ENCODE data around the gene ADAMTS14.

DNA sequence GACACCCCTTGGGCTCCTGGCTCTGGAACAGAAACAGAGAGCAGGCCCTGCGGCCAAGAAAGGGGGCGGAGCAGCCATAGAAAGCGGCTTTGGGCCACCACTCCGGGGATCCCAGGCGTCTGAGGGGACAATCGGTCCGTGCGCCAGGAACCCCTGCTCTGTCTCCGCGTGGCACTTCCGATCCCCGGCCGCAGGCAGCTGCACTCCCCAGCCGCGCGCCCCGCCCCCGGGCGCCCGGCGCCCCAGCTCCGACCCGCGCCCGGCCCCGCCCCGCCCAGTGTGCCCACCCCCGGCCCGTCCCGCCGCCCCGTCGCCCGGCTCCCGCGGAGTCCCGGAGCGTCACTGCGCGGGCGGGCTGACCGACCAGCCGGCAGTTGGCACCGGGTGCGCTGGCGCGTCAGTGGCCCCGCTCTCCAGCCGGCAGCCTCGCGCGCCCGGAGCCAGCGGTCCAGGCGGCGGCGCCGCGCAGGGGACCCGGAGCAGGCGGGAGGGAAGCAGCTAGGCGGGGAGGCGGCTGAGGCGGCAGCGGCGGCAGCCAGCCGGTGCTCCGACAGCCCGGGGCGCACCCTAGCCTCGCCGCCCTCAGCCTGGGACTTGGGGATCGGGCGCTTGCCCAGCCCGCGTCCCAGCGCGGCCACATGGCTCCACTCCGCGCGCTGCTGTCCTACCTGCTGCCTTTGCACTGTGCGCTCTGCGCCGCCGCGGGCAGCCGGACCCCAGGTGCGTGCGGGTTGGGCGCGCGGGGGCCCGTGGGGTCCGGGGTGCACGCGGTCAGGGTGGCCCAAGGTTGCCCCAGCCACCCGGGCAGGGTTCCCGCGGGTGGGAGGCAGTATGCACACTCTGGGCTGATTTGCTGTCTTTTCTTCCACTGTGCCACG is at the start of gene ADAMTS14:
- TF ChIP-seq POLR2AphosphoS5 (IDR thresholded peaks at IDR 0.05; ENCODE audit: low read depth, low read length) (no peak), POLR2A (IDR thresholded peaks at IDR 0.05; ENCODE audit: low read depth, low read length) (no peak), TAF1 (IDR thresholded peaks at IDR 0.05; ENCODE audit: low read depth, low read length) (no peak), SPI1 (IDR thresholded peaks at IDR 0.05; ENCODE audit: low read depth, low read length) (no peak), PAX5 (IDR thresholded peaks at IDR 0.05; ENCODE audit: insufficient read depth, low read length, severe bottlenecking) (no peak), POU2F2 (IDR thresholded peaks at IDR 0.05; ENCODE audit: low read depth, low read length) (no peak)

Data from GM12891 (cell line).